Progenitor cell of endocrine pancreas (in vitro differentiated cells): ENCODE results near the gene TSHZ3. TPM values are rescaled to one million over a fixed set of nuclear protein-coding genes. Genes with fewer than 3 reads are reported as not detected.

Source experiments
- DNase-seq: peaks from one replicate; pipeline ENCODE4 v3.0.0; 2021; ENCODE audit warnings: low spot score; ENCODE audit not compliant: unreplicated experiment
- H3K27ac Mint-ChIP-seq: 2 replicates; pipeline ENCODE4 v1.8.0; 2021; ENCODE audit warnings: mild to moderate bottlenecking, moderate library complexity, mixed read lengths
- H3K27me3 Mint-ChIP-seq: 2 replicates; pipeline ENCODE4 v1.8.0; 2021; ENCODE audit warnings: mixed read lengths
- H3K36me3 Mint-ChIP-seq: 2 replicates; pipeline ENCODE4 v1.8.0; 2022; ENCODE audit warnings: mixed read lengths; ENCODE audit not compliant: insufficient read depth
- H3K4me1 Mint-ChIP-seq: 2 replicates; pipeline ENCODE4 v1.8.0; 2021; ENCODE audit warnings: low read depth, mixed read lengths
- H3K4me3 Mint-ChIP-seq: 2 replicates; pipeline ENCODE4 v1.8.0; 2021; ENCODE audit warnings: low read depth, mild to moderate bottlenecking, moderate library complexity, mixed read lengths
- H3K9me3 Mint-ChIP-seq: 2 replicates; pipeline ENCODE4 v1.8.0; 2021; ENCODE audit warnings: low read depth, mixed read lengths
- CTCF ChIP-seq: fragments of 200-600 bp; sonication (generic); IDR thresholded peaks from one replicate; pipeline ENCODE4 v1.5.0; 2021; ENCODE audit warnings: antibody characterized with exemption, mild to moderate bottlenecking; ENCODE audit not compliant: unreplicated experiment
- total RNA-seq: library from RNA; stranded (reverse); gene quantifications from 2 replicates; pipeline ENCODE4 v1.2.1, GENCODE V29; 2021

TSHZ3 gene
- total RNA-seq, 1 donor from 2014 or later: 15.5 TPM

DNA sequence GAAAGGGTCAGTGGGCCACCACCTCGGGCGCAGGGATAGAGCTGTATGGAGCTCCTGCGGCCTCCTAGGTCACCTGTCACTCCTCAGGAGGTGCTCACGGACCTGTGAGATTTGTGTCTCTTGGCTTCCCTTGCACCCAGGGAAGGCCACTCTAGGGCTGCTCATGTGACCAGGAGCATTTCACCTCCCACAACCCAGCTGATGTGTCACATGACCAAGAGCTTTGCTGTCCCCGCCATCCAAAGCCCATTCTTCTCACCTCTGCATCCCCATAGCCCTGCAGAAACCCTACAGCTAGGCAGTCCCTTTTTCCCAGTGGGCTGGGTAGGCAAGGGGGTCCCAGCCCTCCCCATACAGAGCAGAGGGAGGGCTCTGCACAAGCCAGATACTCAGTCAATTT, 51.2 kb downstream of the TSHZ3 start:
- Mint-ChIP-seq H3K36me3 (peaks cover 8% of the 10 kb centered on the region), H3K27ac (no peak overlapping the region), H3K4me3 (no peak overlapping the region), H3K27me3 (no peaks in the 10 kb centered on the region), H3K9me3 (peaks cover 5% of the 10 kb centered on the region), H3K4me1 (peaks cover 26% of the 10 kb centered on the region)
- no peak for TF ChIP-seq CTCF
- no peak for DNase-seq

- Mint-ChIP-seq H3K36me3 (peaks cover 9% of the 10 kb centered on the region), H3K27ac (no peak overlapping the region), H3K4me3 (no peak overlapping the region)
Observed at GRCh38 chr19:31296741-31297390, 52.4 kb downstream of the TSHZ3 start.

DNA sequence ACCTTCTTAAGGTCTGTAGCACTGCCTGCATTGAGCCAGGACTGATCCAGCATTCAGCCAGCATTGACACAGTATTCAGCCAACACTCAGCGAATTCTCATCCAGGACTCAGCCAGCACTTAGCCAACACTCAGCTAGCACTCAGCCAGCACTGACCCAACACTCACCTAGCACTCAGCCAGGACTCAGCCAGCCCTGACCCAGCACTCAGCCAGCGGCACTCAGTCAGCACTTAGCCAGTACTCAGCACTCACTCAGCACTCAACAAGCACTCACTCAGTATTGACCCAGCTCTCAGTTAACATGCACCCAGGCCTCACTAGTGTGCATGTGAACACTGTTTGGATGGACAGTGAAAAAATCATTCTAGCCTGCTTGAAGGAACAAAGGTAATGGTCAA, 55.0 kb downstream of the TSHZ3 start:
- TF ChIP-seq CTCF: no peak
- H3K9me3 Mint-ChIP-seq: peaks cover 12% of the 10 kb centered on the region
- no peak overlapping the region for H3K4me3 Mint-ChIP-seq
- DNase-seq: no peak
- H3K4me1 Mint-ChIP-seq: peaks cover 5% of the 10 kb centered on the region
- H3K27ac Mint-ChIP-seq: no peak overlapping the region
- peaks cover 9% of the 10 kb centered on the region for H3K36me3 Mint-ChIP-seq
- H3K27me3 Mint-ChIP-seq: no peaks in the 10 kb centered on the region

More at GRCh38 chr19:31296741-31297390, 52.4 kb downstream of the TSHZ3 start:
- TF ChIP-seq CTCF: no peak
- no peak for DNase-seq
- H3K9me3 Mint-ChIP-seq: peaks cover 12% of the 10 kb centered on the region
- peaks cover 26% of the 10 kb centered on the region for H3K4me1 Mint-ChIP-seq
- H3K27me3 Mint-ChIP-seq: no peaks in the 10 kb centered on the region

GRCh38 chr19:31292639-31293185, 56.5 kb downstream of the TSHZ3 start:
- H3K36me3 Mint-ChIP-seq: peaks cover 9% of the 10 kb centered on the region
- no peaks in the 10 kb centered on the region for H3K27me3 Mint-ChIP-seq
- H3K4me3 Mint-ChIP-seq: no peak overlapping the region
- no peak overlapping the region for H3K27ac Mint-ChIP-seq
- H3K4me1 Mint-ChIP-seq: no peaks in the 10 kb centered on the region
- peaks cover 12% of the 10 kb centered on the region for H3K9me3 Mint-ChIP-seq
- no peak for TF ChIP-seq CTCF
- DNase-seq: no peak

DNA sequence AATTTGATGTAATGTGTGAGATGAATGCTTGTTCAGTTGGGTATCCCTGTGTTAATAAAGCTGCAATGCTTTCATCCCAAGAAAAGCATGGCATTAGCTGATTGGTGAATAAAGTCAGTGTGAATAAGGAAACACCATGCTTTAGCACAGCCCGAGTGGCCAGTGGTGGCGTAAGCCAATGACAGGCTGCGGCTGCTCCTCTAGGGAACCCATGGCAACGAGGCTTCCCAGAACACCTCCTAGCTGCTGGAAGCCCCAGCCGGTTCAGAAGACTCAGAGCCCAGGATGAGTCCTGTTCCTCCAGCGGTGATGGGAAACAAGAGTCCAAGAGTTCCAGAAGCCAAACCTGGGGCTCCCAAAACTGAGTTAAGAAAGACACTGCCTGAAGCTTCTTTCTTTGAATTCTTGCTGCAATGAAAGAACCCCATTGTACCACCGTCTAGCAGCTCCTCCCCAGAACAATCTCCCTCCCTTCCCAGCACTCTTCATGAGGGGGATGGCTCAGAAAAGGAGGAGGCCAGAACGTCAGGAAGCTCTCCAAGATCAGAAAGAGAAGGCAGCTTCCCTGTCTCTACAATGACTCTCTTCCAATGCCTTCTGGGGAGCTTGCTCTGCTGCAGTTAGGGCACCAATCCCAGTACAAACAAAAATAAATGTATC, 58.2 kb downstream of the TSHZ3 start:
- H3K27me3 Mint-ChIP-seq: no peaks in the 10 kb centered on the region
- no peak for DNase-seq

More for the DNA sequence above, 58.2 kb downstream of the TSHZ3 start:
- Mint-ChIP-seq H3K9me3 (peaks cover 12% of the 10 kb centered on the region), H3K27ac (no peak overlapping the region), H3K36me3 (peaks cover 9% of the 10 kb centered on the region), H3K4me1 (no peaks in the 10 kb centered on the region), H3K4me3 (no peak overlapping the region)
- TF ChIP-seq CTCF: no peak
